Vagina (tissue), 2 donors: Measurements from ENCODE around the gene SMARCAL1.

Experiments
- CTCF ChIP-seq, 3 experiments: fragments of 450-650 bp in 2 of 3; fragments of 200-600 bp in 1 of 3; sonication (generic) in 1 of 3; IDR thresholded peaks; one replicate each; pipeline ENCODE4 v1.5.1; 2017 to 2019; ENCODE audit warnings: antibody characterized with exemption in 3 of 3, mild to moderate bottlenecking in 2 of 3, moderate library complexity in 2 of 3
- POLR2A ChIP-seq, 2 donors: fragments of 450-650 bp; IDR thresholded peaks; one replicate each; pipeline ENCODE4 v1.6.1; 2017; ENCODE audit warnings: antibody characterized with exemption in 2 of 2, mild to moderate bottlenecking in 2 of 2, moderate library complexity in 2 of 2

DNA sequence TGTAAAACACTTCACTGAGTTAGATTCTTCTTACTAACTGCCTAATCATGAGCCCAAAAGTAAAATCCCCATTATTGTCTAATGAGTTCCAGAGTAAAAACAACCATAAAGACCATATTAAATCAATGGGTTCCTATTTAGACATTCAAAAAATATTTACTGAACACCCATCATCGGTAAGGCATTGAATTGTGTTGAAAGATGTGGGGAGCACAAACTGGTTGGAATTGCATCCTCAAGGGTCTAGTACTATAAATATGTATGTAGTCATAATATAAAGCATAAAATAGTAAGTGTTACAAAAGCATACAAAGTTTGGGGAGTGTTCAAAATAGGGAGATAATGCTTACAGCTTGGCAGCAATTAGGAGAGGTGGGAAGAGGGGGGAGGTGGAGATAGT, 37.0 kb upstream of the SMARCAL1 start:
- TF ChIP-seq CTCF (IDR thresholded peaks at IDR 0.05) (no peak), POLR2A (IDR thresholded peaks at IDR 0.05) (no peak)
